ENCODE measurements around the gene AZIN2.
"Not testable (repeated sequence)": the region's sequence is repeated elsewhere in the genome, so short reads cannot be mapped to it uniquely, and the experiment has no call there.

AZIN2 gene

DNA sequence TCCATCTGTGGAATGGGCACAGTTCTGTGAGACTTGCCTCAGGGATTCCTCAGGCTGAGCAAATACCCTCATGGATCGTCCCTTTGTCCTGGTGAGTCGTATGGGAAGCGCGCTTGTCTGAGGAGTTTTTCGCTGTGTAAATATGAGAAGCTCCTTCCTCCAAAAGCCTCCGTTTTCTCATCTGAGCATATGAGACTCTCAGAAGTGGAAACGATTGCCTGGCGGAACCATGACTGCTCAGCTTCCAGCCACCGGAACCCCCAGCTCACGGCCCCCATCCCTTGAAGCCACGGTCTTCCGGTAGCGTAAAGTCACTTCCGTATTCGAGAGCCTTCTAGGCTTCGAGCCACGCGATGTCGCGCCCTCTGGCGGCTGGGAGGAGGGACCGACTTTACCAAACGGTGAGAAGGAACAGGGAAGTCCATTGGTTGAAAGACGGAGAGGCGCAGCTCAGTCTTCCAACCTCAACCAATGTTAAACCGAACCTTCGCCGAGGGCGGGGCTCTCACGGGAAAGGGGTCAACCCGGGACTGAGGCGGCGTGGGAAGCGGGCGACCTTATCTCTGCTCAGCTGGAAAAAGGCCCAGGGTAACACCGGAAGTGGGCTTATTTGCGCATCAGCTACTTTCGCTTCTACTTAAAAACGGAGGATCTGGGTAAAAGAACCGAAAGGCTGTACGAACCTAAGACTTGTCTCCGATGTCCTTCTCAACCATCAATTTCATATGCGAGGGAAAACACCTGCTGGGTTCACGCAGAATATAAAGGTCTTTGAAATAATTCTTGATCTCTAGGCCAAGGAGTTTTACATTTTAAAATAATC is 46.3 kb downstream of the AZIN2 start:
- peak; percentile 100 for DNase-seq (ENCODE audit: low spot score)

DNA sequence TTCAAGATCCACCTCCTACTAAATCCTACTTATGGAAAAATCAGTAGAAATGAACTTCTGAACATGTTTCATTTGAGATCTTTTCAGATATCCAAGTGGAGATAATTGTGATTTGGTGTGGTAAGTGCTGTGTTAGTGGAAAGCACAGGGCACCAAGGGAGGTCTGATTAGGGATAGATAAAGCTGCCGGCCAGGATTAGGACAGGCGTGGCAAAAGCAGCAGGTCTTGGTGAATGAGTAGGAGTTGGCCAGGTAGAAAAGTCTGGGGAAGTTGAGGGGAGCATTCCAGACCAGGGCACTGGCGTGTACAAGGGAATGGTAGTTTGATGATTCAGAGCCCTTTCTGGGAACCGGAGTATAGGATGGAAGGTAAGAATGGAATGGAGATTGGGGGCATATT is 47.8 kb downstream of the AZIN2 start:
- DNase-seq (ENCODE audit: low spot score), result no peak

DNA sequence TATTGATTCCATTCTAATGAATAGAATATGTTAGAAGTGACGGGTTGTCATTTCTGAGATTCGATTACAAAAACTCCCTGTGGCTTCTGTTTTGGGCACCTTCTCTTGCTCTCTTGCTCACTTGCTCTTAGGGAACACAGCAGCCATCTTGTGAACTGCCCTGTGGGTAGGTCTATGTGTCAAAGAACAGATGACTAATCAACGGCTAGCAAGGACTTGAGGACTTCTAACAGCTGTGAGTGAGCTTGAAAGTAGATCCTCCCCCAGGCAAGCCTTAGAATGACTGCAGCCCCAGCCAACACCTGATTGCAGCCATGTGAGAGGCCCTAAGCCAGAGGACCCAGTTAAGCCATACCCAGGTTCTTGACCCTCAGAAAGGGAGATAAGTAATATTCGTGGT is 49.3 kb downstream of the AZIN2 start:
- DNase-seq (ENCODE audit: low spot score), result peak; percentile 86

DNA sequence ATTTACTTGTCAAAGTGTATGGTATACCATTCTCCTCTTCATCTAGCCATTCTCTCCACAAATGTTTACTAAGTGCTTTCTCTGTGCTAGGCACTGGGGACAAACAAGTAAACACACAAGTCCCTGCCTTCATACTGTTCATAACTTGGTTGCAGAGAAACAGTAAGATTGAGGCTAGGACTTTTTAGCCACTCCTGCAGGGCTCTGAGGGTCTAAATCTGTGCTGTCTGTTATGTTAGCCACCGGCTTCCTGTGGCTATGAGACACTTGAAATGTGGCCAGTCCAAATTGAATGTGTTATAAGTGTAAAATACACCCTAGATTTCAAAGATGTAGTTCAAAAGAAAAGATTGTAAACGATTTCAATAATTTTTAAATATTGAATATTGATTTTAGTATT is 50.2 kb downstream of the AZIN2 start:
- DNase-seq (ENCODE audit: low spot score), result no peak

DNA sequence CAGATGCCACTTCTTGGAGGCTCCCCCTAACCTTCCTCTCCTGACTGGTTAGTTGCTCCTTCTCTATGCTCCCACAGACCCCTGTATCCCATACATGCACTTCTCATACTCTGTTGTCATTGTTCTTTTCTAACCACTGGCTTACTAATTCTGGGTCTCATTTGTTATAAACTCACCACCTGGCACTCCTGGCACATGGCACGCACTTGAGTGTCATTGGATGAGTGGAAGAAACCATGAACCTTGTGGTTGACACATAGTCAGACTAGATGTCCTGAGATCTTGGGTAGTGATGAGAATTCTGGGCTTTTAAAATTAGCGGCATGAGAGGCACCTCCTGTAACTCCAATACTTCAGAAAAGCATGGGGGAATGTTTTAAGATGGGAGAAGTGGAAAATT is 51.6 kb downstream of the AZIN2 start:
- no peak for DNase-seq (ENCODE audit: low spot score)

DNA sequence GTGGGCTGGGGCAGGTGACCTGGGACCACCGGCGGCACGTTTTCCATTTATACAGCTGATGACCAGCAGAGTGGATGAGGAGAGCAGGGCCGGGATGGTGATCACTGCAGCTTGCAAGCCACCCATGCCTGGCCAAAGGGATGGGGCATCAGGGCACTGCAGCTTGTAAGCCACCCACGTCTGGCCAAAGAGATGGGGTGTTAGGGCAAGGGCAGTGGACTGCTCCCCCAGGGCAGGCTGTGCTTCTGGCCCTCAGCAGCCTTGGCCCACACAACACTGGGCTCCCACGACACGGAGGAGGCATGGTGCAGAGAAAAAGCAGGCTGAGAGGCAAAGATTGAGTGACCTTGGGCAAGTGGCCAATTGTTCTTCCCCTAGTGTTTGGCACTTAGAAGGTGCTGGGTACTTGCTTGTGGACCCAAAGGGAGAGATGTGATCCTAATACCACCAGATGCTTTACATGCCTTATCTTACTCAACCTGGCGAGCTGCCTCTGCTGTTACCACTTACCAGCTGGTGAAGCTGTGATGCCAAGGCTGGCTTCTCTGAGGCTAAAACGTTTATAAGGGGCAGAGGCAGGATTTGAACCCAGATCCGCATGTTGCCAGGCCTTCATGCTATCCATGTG is 52.6 kb downstream of the AZIN2 start:
- no peak for DNase-seq (ENCODE audit: low spot score)

DNA sequence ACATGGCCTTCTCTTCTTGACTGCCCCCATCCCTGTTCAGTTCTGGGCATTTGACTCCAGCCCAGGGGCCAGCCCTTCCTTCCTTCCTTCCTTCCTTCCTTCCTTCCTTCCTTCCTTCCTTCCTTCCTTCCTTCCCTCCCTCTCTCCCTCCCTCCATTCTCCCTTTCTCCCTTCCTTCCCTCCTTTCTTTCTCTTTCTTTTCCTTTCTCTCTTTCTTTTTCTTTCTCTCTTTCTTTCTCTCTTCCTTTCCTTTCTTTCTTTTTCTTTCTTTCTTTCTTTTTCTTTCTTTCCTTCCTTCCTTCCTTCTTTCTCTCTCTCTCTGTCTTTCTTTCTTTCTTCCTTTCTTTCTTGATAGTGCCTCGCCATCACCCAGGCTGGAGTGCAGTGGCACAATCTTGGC is 55.1 kb downstream of the AZIN2 start:
- not testable (repeated sequence) for DNase-seq (ENCODE audit: low spot score)

DNA sequence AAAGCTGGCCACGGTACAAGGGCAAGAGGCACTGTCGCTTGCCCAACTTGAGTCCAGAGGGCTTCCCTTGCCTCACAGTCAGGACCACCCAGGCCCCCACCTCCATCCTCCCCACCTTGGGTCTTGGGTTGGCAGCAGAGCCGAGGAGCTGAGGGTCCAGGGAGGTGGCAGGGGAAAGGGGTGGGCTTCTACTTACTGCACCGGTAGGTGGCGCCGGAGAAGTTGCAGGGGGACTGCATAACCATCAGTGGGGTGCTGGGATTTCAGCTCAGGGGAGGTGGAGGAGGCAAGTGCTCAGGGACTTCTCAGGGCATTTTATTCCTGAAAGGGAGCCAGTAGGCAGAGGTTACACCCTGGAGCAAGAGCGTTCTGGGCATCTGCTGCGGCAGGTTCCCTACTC is 56.8 kb downstream of the AZIN2 start:
- DNase-seq (ENCODE audit: low spot score), result no peak

DNA sequence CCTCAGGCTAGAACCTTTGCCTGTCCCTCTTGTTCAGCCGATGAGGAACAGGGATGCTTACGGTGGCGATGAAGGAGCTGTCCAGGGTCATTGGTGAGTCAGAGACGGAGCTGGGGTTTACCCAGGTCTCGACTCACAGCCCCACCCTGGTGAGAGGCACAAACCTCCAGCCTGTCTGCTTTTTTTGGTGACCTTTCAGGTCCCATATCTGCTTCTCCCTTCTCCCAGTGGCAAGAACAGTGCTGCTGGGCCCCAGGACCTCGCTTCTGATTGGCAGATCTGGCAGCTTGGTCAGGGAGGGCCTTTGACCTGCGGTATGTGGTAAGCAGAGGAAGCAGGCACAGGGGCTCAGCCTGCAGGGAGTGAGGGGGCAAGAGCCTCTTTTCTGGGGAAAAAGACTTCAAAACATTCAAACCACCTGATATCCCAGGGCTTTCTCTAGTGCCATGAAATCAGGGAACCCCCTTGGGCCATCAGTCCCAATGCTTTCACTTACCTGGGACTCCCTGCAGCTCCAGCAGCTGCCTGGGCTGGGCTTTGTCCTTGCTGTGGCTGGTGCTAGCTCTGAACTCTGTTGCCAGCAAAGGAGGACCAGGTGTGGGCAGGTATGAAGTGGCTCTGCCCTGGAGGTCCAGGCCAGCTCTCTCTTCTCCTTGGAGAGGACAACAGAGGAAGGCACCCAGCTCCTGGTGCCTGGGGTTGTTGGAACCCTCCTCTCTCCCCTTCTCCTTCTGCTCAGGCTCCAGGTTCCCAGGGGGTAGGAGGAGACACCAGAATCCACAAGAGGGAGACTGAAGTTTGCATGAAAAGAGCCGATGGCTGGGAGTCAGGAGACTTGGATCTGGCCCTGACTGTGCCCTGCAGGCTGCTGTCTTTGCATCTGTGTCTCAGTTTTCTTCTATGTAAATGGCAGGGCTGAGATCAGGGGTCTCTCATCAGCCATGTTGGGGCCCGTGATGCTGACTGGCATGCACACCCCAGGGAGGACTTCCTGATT is 59.5 kb downstream of the AZIN2 start:
- no peak for DNase-seq (ENCODE audit: low spot score)

DNA sequence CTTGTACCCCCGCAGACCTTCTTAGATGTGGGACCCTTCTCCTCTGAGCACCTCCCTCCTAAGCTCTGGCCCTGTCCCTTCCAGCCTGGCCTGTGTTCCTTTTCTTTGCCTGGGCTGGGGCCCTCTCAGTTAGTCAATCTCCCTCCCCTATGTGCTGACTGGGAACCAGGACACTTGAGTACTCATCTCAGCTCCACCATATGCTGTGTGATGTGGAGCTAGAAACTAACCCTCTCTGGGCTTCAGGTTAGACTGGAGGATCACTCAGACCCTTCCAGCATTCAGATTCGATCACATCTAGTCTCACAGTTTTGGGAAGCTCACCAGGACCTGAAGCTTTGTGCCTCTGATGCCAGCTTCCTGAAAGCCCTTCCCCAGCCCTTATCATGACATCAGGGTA is 60.3 kb downstream of the AZIN2 start:
- DNase-seq (ENCODE audit: low spot score), result no peak

DNA sequence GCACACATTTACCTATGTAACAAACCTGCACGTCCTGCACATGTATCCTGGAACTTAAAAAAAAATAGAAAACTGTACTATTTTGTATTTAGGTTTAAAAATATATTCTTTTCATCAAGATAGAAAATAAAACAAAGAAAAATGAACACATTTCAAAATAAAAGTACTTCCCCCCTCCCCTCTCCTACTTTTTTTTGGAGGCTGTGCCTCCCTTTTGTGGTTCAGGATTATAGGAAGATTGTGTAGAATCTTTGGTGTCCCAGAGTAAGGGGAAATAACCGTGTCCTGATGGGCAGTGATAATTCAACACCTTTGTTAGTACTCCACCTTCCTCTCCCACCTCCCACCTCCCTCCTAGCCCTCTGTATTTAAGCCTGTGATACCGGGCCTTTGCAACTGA is 60.8 kb downstream of the AZIN2 start:
- DNase-seq (ENCODE audit: low spot score), result no peak

DNA sequence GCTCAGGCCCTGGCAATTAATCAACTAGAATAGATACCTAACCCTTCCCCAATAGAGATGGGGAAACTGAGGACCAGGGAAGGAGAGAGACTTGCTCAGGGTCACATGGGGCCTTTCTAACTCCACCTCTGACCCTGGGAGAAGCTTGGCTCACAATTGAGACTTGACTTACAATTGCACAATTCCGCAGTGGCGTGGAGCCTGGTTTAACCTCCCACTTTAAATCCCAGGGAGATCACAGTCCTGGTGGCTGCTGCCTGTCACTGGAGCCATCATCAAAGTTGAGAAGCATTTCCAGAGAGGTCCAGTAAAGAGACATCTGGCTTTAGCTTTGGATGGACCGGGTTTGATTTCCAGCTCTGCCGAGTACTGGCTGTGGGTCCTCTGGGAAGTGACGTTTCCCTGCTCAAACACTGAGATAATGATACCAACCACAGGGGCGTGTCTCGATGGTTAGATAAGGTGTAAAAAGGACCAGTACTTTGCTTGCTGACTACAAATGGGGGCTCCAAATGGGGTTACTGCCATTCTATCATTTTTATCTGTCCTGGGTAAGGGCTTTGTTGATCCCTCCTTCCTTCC is 61.6 kb downstream of the AZIN2 start:
- no peak for DNase-seq (ENCODE audit: low spot score)

DNA sequence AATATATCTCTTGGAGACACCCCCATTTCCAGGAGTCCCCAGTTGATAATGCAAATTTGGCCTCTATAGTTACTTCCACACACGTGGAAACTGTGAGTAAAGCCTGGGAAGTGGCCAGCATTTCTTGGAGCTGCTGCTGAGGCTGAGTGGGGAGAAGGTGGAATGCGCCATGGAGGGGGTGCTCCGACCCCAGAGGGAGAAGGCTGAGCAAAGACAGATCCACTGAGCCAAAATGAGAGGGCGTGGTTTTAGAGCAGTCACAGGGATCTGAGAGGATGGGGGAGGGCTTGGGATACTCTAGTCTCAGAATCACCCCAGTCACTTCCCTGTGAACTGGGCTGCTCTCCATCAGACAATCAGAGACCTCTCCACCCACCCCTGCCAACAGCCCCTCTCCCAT is 62.2 kb downstream of the AZIN2 start:
- DNase-seq (ENCODE audit: low spot score), result no peak

DNA sequence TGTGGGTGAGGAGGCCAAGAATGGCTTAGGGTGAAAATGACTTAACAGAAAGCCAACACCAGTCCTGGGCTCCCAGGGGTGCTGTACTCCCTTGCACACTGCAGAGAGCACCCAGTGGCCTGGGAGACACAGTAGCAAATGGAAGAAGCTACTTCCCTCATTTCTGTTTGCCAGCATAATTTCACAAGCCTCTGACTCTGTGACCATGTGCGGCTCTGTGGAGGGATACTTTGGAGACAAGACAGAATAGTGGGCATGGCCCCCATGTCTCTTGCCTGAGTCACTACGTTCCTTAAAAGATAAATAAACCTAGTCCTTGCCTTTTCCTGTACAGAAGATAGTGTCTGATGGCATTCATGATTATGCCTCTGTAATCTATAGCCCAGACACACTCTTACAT is 62.7 kb downstream of the AZIN2 start:
- no peak for DNase-seq (ENCODE audit: low spot score)

DNA sequence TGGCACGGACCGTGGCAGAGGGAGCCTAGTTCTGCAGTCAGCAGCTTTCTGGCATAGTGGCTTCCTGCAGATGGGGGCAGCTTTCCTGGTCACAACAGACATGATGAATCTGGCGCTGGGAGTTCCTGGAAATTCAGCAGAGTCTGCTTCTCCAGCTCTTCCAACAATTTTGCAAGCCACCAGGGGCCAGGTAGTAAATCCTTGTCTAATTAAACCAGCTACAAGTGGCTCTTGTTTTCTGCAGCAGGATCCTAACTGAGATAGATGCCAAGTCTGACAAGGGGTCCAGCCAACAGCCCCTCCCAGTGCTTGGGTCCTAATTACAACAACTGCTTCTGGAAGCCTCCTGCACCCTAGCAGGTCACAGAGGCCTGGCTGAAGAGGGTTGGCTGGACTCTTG is 65.0 kb downstream of the AZIN2 start:
- no peak for DNase-seq (ENCODE audit: low spot score)

DNA sequence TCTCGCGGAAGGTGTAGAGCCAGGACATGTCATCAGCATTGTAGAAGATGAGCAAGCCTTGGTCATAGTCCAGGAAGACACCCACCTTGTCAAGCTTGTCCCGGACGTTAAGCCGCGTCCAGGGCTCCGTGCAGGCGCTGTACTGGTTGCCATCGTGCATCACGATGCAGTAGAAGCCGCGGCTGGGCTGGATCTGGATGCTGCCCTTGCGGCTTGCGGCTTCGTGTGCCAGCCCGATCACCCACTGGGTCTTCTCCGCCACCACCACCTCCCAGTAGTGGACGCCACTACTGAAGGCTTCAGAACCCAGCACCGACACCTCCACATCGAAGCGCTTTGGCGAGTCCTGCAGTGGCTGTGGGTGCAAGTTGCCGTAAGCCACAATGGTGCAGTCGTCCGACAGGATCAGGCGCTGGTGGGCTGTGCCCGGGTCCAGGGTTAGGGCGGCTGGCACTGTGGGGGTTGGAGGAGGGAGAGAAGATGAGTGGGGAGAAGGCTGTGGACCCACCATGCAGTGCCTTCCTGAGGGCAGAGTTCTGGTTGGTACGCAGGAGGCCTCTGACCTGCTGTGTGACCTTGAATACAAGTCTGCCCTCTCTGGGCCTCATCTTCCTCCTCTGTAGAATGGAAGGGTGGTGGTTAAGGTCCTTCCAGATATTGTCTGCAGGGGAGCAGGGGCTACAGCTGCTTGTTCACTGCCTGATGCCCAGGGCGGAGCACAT is 66.5 kb downstream of the AZIN2 start:
- DNase-seq (ENCODE audit: low spot score), result no peak

DNA sequence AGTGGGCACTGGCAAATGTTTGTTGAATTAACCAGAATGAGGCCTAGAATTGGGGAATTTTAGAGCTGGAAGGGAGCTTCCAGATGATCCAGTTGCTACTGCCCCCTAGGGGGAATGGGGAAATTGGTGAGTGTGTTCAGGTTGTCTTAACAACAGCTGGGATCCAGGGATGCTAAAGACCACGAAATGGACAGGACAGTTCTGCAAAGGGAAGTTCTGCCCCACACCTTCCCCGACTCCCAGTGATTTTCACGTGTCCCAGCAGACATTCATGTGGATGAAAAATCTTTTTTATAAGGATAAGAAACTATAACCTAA is 67.0 kb downstream of the AZIN2 start:
- DNase-seq (ENCODE audit: low spot score), result peak; percentile 30

DNA sequence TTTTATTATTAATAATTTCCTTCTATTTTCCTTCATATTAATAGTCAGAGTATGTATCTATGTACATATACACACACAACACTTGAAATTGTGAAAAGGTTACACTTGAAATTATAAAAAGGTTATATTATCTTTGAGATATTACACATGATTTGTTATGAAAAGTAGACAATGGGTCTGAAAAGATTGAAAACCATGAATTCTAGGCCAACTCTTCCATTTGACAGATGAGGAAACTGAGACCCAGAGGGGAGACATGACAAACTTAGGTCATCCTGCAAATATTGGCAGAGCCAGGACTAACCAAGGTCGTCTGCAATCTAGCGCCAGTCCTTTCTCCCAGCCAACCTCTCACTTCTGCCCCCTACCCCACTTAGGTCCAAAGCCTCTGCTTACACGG is 67.7 kb downstream of the AZIN2 start:
- DNase-seq (ENCODE audit: low spot score), result no peak

DNA sequence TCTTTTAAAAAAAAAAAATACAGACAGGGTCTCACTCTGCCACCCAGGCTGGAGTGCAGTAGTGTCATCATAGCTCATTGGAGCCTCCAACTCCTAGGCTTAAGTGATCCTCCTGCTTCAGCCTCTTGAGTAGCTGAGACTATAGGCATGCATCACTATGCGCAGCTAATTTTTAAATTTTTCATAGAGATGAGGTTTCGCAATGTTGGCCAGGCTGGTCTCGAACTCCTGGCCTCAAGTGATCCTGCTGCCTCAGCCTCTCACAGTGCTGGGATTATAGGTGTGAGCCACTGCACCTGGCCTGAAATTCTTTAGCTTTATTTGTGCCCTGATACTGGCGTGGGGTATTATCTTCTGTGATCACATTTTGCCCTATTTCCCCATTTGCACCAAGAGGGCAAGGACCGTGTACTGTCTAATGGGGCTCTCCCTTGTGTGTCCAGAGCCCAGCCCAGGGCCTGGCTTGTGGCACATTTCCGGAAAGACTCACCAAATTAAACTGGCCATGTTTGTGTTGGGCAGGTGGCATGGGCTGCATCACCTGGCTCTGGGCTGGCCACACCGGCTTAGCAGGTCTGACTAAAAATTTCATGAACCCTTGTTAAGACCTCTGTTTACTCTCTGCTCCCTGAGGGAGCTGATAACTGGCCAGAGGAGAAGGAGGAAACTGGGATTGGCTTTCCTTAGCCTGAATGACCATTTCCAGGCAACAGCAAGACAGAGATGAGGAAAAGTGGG is 68.7 kb downstream of the AZIN2 start:
- no peak for DNase-seq (ENCODE audit: low spot score)

DNA sequence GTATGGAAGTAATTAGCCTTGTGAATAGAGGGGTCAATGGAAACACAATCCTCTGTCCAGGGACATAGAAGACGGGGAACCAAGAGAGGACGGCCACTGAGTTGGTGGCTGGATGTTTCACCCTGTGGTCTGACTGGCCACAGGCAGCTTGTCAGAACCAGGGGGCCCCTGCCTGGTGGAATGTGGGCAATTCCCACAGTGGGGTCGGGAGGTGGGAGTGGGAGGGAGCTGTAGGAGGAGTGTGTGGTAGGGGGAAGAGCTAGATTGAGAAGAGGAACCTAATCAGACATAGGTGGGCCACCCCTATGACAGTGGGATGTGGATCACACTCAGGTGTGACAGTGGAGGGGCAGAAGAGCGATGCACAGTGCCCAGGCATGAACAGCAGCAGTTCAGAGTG is 69.6 kb downstream of the AZIN2 start:
- DNase-seq (ENCODE audit: low spot score), result no peak

DNA sequence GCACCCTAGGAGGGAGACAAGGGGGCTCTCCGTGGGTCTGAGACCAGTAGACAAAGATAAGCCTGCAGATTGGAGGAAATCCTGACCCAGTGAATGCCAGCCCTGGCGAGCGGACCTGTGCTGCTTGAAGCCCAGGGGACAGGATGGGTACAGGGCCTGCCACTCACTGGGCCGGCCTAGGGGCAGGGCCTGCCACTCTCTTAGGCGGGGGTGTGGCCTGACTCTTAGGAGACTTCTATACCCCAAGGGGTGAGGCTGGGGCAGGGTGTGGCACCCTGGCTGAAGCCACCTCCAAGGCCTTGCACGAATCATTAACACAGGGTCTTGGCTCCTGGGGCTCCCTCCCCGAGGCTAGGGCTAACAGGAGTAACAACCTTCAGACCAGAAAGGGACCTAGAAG is 70.2 kb downstream of the AZIN2 start:
- DNase-seq (ENCODE audit: low spot score), result no peak
